Heart left ventricle (tissue), 16 donors: ENCODE measurements around the gene MICOS13. TPM values are rescaled to one million over a fixed set of nuclear protein-coding genes. Genes with fewer than 3 reads are reported as not detected.
A peak's percentile ranks its signal among the peaks of the same experiment; 100 is the strongest.

ENCODE experiments used
- ATAC-seq, 4 donors: fragments of 200-7000 bp; cut with Tn5 transposase; one replicate each; pipeline ENCODE4 v1.9.1; 2020 to 2022; ENCODE audit warnings: moderate library complexity in 4 of 4, mild to moderate bottlenecking in 3 of 4, moderate number of reproducible peaks in 1 of 4
- DNase-seq, 5 donors: peaks; one replicate each; pipeline ENCODE4 v3.0.0-alpha.2; 2020
- H3K27ac ChIP-seq, 12 donors: fragments of 200-600 bp; sonication (generic) in 4 of 12; one replicate each; pipeline versions ENCODE4 v1.5.0 to v1.8.0; 2016 to 2022; ENCODE audit warnings: mild to moderate bottlenecking in 2 of 12
- H3K27me3 ChIP-seq, 9 donors: fragments of 200-600 bp; sonication (generic) in 2 of 9; one replicate each; pipeline versions ENCODE4 v1.5.1 to v1.8.0; 2016 to 2022; ENCODE audit warnings: mild to moderate bottlenecking in 3 of 9
- H3K36me3 ChIP-seq, 9 donors: fragments of 200-600 bp; sonication (generic) in 2 of 9; one replicate each; pipeline versions ENCODE4 v1.5.0 to v1.8.0; 2018 to 2022; ENCODE audit warnings: mild to moderate bottlenecking in 2 of 9
- H3K4me1 ChIP-seq, 12 donors: fragments of 200-600 bp; sonication (generic) in 4 of 12; one replicate each; pipeline versions ENCODE4 v1.5.0 to v1.8.0; 2016 to 2022; ENCODE audit warnings: mild to moderate bottlenecking in 3 of 12
- H3K4me3 ChIP-seq, 12 donors: fragments of 200-600 bp; sonication (generic) in 4 of 12; one replicate each; pipeline versions ENCODE4 v1.5.0 to v1.8.0; 2017 to 2022; ENCODE audit warnings: mild to moderate bottlenecking in 9 of 12, moderate library complexity in 4 of 12
- H3K9me3 ChIP-seq, 12 donors: fragments of 200-600 bp; sonication (generic) in 4 of 12; one replicate each; pipeline versions ENCODE4 v1.5.0 to v1.8.0; 2016 to 2022; ENCODE audit warnings: mild to moderate bottlenecking in 1 of 12
- CTCF ChIP-seq, 12 donors: fragments of 200-600 bp; sonication (generic) in 4 of 12; IDR thresholded peaks; one replicate each; pipeline versions ENCODE4 v1.5.0 to v1.8.0; 2018 to 2022; ENCODE audit warnings: antibody characterized with exemption in 12 of 12, mild to moderate bottlenecking in 5 of 12
- POLR2A ChIP-seq, 2 donors: fragments of 450-650 bp; IDR thresholded peaks; one replicate each; pipeline ENCODE4 v1.6.1; 2017; ENCODE audit warnings: antibody characterized with exemption in 2 of 2, mild to moderate bottlenecking in 2 of 2, moderate library complexity in 2 of 2
- WGBS, 4 donors: extraction: QIAGEN DNeasy Blood & Tissue Kit in 2 of 4; methylation state at CpG; one replicate each; pipeline versions ENCODE4 v1.1.5 to v1.1.7; 2013 to 2018; 5-methylcytosine and 5-hydroxymethylcytosine counted together
- intact Hi-C, 10 donors: fragments of 100-400 bp; cut with DNase I; formaldehyde crosslinking; loops; one replicate each; pipeline versions ENCODE4 v1.11.1 to v1.14.2; 2022
- polyA plus RNA-seq, 2 donors: library from polyadenylated mRNA; stranded (reverse); fragments of 200-250 nt; gene quantifications; one replicate each; pipeline ENCODE4 v1.2.3, GENCODE V29; 2013
- total RNA-seq, 9 donors: library from RNA; depleted of rRNA in 2 of 9; stranded (reverse); fragments of >200 nt in 2 of 9; fragmentation: NEBNext Ultra II Directional in 3 of 9; extraction: Animal tissue kit (Norgen Biotek cat#: 25700) in 3 of 9; gene quantifications; one replicate each; pipeline versions ENCODE4 v1.1.0 to v1.2.4, GENCODE V29; 2016 to 2023
- donor health status: ischemic (EF 13 %, LVEDD 7.1; RV severe dilation, severe dysfunction).
- donor health status: healthy with polysubstance abuse.
- donor health status: DM: no; HTN: yes; CAD: no.
- donor health status: DM: no; HTN: no; CAD: no.
- donor health status: ischemic (EF 25% LVEDD 6.9; RV normal size, moderate dysfunction).
- donor health status: ischemic (EF 25% LVEDD 5.7; RV mildly dilated, moderate dysfunction).
- donor health status: healthy.
- donor health status: DM: yes; HTN: yes; CAD: no.
- donor health status: ischemic (EF 35%, LVEDD 5.7; RV mildly dilated, moderate dysfunction).
- donor health status: nonischemic (EF 11% LVEDD 7.7; RV severe dilation, severe dysfunction).
- donor health status: DM: yes; HTN: yes; CAD: no.
- donor health status: PGD.
- donor health status: ischemic (EF 29% LVEDD 5.4; RV normal size, mild dysfunction).
- donor health status: nonischemic (EF 23%, LVEDD 6.1; RV moderate dilation, normal function).

The MICOS13 gene
- total and polyA plus RNA-seq, 11 donors: 103 to 435 (median 142) TPM

DNA sequence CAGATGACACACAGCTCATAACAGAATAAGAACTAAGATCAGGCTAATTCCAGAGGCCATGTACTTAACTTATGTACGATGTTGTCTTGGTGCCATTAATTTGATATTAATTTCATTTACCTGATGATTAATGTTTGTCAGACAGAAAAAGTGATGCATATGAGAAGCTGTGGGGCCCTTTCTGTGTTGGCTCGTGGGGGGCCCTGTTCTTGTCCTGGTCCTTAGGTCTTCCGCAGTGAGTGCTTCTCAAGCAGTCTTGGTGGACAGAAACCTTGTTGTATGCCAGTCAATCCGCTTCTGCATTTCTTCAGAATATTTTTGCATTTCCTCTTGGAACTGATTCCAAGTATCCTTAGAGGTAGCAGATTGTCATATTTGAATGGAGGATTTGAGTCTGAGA lies 37.3 kb downstream of the MICOS13 start:
- WGBS, 4 donors: 81 to 89% (median 87%) methylated on average over 4 of the region's 4 CpGs
- no peak for TF ChIP-seq POLR2A (IDR thresholded peaks at IDR 0.05)
- TF ChIP-seq CTCF (IDR thresholded peaks at IDR 0.05): no peak
- Histone ChIP-seq H3K36me3 (peaks cover 0 to 92% (median 68%) of the 10 kb centered on the region in 9 donors), H3K27ac (no peak overlapping the region), H3K27me3 (no peaks in the 10 kb centered on the region), H3K4me3 (no peak overlapping the region), H3K9me3 (no peaks in the 10 kb centered on the region), H3K4me1 (peaks cover 0 to 3% (median 0%) of the 10 kb centered on the region in 12 donors)
- intact Hi-C loops: no loop called here
- no peak for ATAC-seq
- no peak for DNase-seq

GRCh38 chr19:5642204-5642603 lies 38.1 kb downstream of the MICOS13 start:
- H3K27ac ChIP-seq: no peak overlapping the region
- peaks cover 0 to 88% (median 59%) of the 10 kb centered on the region in 9 donors for H3K36me3 ChIP-seq
- no peaks in the 10 kb centered on the region for H3K9me3 ChIP-seq
- ATAC-seq (no peak), DNase-seq (no peak)
- H3K27me3 ChIP-seq: no peaks in the 10 kb centered on the region
- 92 to 100% (median 94%) methylated on average over 2 of the region's 2 CpGs for WGBS, 4 donors
- peaks cover 0 to 9% (median 3%) of the 10 kb centered on the region in 12 donors for H3K4me1 ChIP-seq
- intact Hi-C loops: no loop called here
- no peak overlapping the region for H3K4me3 ChIP-seq
- TF ChIP-seq CTCF (IDR thresholded peaks at IDR 0.05) (no peak), POLR2A (IDR thresholded peaks at IDR 0.05) (no peak)

DNA sequence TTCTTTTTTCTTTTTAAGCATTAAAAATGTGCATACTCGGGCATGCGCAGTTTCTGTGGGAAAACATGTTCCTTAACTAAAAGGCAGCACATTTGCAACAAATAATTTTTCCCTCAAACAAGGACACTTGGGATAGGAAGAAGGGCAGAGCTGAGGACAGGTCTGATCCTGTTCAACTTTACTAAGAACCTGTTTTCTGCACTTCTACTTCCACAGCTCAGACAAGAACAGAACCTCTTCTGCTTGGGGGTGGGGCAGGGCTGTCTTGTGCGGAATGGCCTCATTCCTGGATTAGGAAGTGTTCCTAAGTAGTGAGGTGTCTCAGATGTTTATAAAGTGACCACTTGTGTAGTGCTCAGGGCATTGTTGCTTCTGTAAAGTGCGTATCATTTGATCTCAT lies 39.1 kb downstream of the MICOS13 start:
- WGBS, 4 donors: 85 to 98% (median 90%) methylated on average over 4 of the region's 4 CpGs
- intact Hi-C loops: no loop called here
- peaks cover 2 to 84% (median 49%) of the 10 kb centered on the region in 9 donors for H3K36me3 ChIP-seq

GRCh38 chr19:5637971-5638370 lies 42.3 kb downstream of the MICOS13 start:
- TF ChIP-seq POLR2A (IDR thresholded peaks at IDR 0.05) (no peak), CTCF (IDR thresholded peaks at IDR 0.05) (no peak)
- no peak overlapping the region for H3K4me3 ChIP-seq
- H3K4me1 ChIP-seq: peaks cover 0 to 27% (median 10%) of the 10 kb centered on the region in 12 donors
- DNase-seq (no peak), ATAC-seq (no peak)
- no peaks in the 10 kb centered on the region for H3K9me3 ChIP-seq
- peaks cover 3 to 65% (median 22%) of the 10 kb centered on the region in 9 donors for H3K36me3 ChIP-seq
- no peaks in the 10 kb centered on the region for H3K27me3 ChIP-seq
- intact Hi-C loops: no loop called here
- H3K27ac ChIP-seq: no peak overlapping the region
- WGBS, 4 donors: 64 to 76% (median 68%) methylated on average over 1 of the region's 1 CpG

More for the DNA sequence above, 39.1 kb downstream of the MICOS13 start:
- Histone ChIP-seq H3K27ac (no peak overlapping the region), H3K27me3 (no peaks in the 10 kb centered on the region), H3K9me3 (no peaks in the 10 kb centered on the region), H3K4me3 (peak overlapping the region in 1 of 12 donors; percentile 2), H3K4me1 (peaks cover 0 to 12% (median 4%) of the 10 kb centered on the region in 12 donors)
- TF ChIP-seq CTCF (IDR thresholded peaks at IDR 0.05) (no peak), POLR2A (IDR thresholded peaks at IDR 0.05) (no peak)
- DNase-seq: no peak
- no peak for ATAC-seq
